ENCODE measurements around the gene SVIL.

GRCh38 chr10:29431711-29432110 lies 203.1 kb downstream of the SVIL start:
- TF ChIP-seq POLR2A (IDR thresholded peaks at IDR 0.05; ENCODE audit: low read depth, low read length): no peak
- TF ChIP-seq POLR2AphosphoS5 (IDR thresholded peaks at IDR 0.05; ENCODE audit: low read depth, low read length): no peak
- TF ChIP-seq SPI1 (IDR thresholded peaks at IDR 0.05; ENCODE audit: low read depth, low read length): no peak
- TF ChIP-seq TAF1 (IDR thresholded peaks at IDR 0.05; ENCODE audit: low read depth, low read length): no peak
- TF ChIP-seq PAX5 (IDR thresholded peaks at IDR 0.05; ENCODE audit: insufficient read depth, low read length, severe bottlenecking): no peak
- TF ChIP-seq POU2F2 (IDR thresholded peaks at IDR 0.05; ENCODE audit: low read depth, low read length): no peak
